ENCODE results near the gene PTPRM. TPM values are rescaled to one million over a fixed set of nuclear protein-coding genes. Genes with fewer than 3 reads are reported as not detected.
"Not testable (repeated sequence)": the region's sequence is repeated elsewhere in the genome, so short reads cannot be mapped to it uniquely, and the experiment has no call there.

Gene PTPRM
- total RNA-seq, 1 donor from 2014 or later = 40.1 TPM

- no peak for DNase-seq (ENCODE audit: low read depth in 2 of 2)
These were observed 158.8 kb downstream of the PTPRM start for GRCh38 chr18:7725897-7726296.

GRCh38 chr18:7726522-7726921 lies 159.4 kb downstream of the PTPRM start:
- no peak for DNase-seq (ENCODE audit: low read depth in 2 of 2)

GRCh38 chr18:7727361-7728076 lies 160.4 kb downstream of the PTPRM start:
- DNase-seq (ENCODE audit: low read depth in 2 of 2) = no peak

GRCh38 chr18:7728297-7728696 lies 161.2 kb downstream of the PTPRM start:
- DNase-seq (ENCODE audit: low read depth in 2 of 2) = no peak

GRCh38 chr18:7729868-7730267 lies 162.8 kb downstream of the PTPRM start:
- no peak for DNase-seq (ENCODE audit: low read depth in 2 of 2)

GRCh38 chr18:7730682-7731081 lies 163.6 kb downstream of the PTPRM start:
- DNase-seq (ENCODE audit: low read depth in 2 of 2) = no peak

GRCh38 chr18:7733642-7734041 lies 166.5 kb downstream of the PTPRM start:
- DNase-seq (ENCODE audit: low read depth in 2 of 2) = no peak

GRCh38 chr18:7735196-7735595 lies 168.1 kb downstream of the PTPRM start:
- no peak for DNase-seq (ENCODE audit: low read depth in 2 of 2)

- no peak for DNase-seq (ENCODE audit: low read depth in 2 of 2)
These were observed 168.6 kb downstream of the PTPRM start for GRCh38 chr18:7735626-7736175.

- DNase-seq (ENCODE audit: low read depth in 2 of 2) = not testable (repeated sequence)
These were observed 169.4 kb downstream of the PTPRM start for GRCh38 chr18:7736526-7736925.

- peak in 1 of 2 donors; percentile 11 for DNase-seq (ENCODE audit: low read depth in 2 of 2)
These were observed 170.4 kb downstream of the PTPRM start for GRCh38 chr18:7737550-7737949.

GRCh38 chr18:7740821-7741220 lies 173.7 kb downstream of the PTPRM start:
- DNase-seq (ENCODE audit: low read depth in 2 of 2) = no peak

- peak; percentile 20 to 42 for DNase-seq (ENCODE audit: low read depth in 2 of 2)
These were observed 174.5 kb downstream of the PTPRM start for GRCh38 chr18:7741640-7742039.

GRCh38 chr18:7742224-7742623 lies 175.1 kb downstream of the PTPRM start:
- DNase-seq (ENCODE audit: low read depth in 2 of 2) = no peak

GRCh38 chr18:7743256-7743655 lies 176.1 kb downstream of the PTPRM start:
- DNase-seq (ENCODE audit: low read depth in 2 of 2) = no peak

GRCh38 chr18:7746106-7746505 lies 179.0 kb downstream of the PTPRM start:
- no peak for DNase-seq (ENCODE audit: low read depth in 2 of 2)

GRCh38 chr18:7748251-7749007 lies 181.3 kb downstream of the PTPRM start:
- peak in 1 of 2 donors; percentile 56 for DNase-seq (ENCODE audit: low read depth in 2 of 2)

- no peak for DNase-seq (ENCODE audit: low read depth in 2 of 2)
These were observed 181.9 kb downstream of the PTPRM start for GRCh38 chr18:7749008-7749405.

GRCh38 chr18:7749510-7749981 lies 182.4 kb downstream of the PTPRM start:
- DNase-seq (ENCODE audit: low read depth in 2 of 2) = no peak

- DNase-seq (ENCODE audit: low read depth in 2 of 2) = peak in 1 of 2 donors; percentile 10
These were observed 183.1 kb downstream of the PTPRM start for GRCh38 chr18:7750095-7750663.

GRCh38 chr18:7750966-7751365 lies 183.8 kb downstream of the PTPRM start:
- no peak for DNase-seq (ENCODE audit: low read depth in 2 of 2)

GRCh38 chr18:7754258-7754657 lies 187.1 kb downstream of the PTPRM start:
- no peak for DNase-seq (ENCODE audit: low read depth in 2 of 2)

Measured in lung microvascular endothelial cell (primary cell).